Activated CD4-positive, alpha-beta T cell treated with anti-CD3 and anti-CD28 coated beads, Interleukin-2, amount 10 ng/mL, durations not matched to agents 7 days and 5 days (primary cell): ENCODE results near the gene RAPGEF6. TPM values are rescaled to one million over a fixed set of nuclear protein-coding genes. Genes with fewer than 3 reads are reported as not detected.

Source experiments
- CTCF ChIA-PET: fragments of 350-600 bp; sonication (Branson Sonifier 250); formaldehyde crosslinking; loops from one replicate; lab custom pipeline; 2021; ENCODE audit warnings: antibody characterized with exemption; lab: Charles Lee
- POLR2A ChIA-PET: fragments of 350-600 bp; sonication (Branson Sonifier 250); formaldehyde crosslinking; loops from one replicate; lab custom pipeline; 2021; ENCODE audit warnings: antibody characterized with exemption; lab: Charles Lee
- DNase-seq: peaks from one replicate; pipeline ENCODE4 v3.0.0-alpha.2; 2020
- H3K27ac Mint-ChIP-seq: one replicate; pipeline ENCODE4 v1.8.0; 2021; ENCODE audit warnings: mild to moderate bottlenecking, moderate library complexity, mixed read lengths
- H3K27me3 Mint-ChIP-seq: one replicate; pipeline ENCODE4 v1.8.0; 2021; ENCODE audit warnings: mixed read lengths
- H3K36me3 Mint-ChIP-seq: one replicate; pipeline ENCODE4 v1.8.0; 2021; ENCODE audit warnings: low read depth, mixed read lengths
- H3K4me1 Mint-ChIP-seq: one replicate; pipeline ENCODE4 v1.8.0; 2021; ENCODE audit warnings: mixed read lengths
- H3K4me3 Mint-ChIP-seq: one replicate; pipeline ENCODE4 v1.8.0; 2021; ENCODE audit warnings: mild to moderate bottlenecking, moderate library complexity, mixed read lengths
- H3K9me3 Mint-ChIP-seq: one replicate; pipeline ENCODE4 v1.8.0; 2021; ENCODE audit warnings: mixed read lengths
- total RNA-seq, 2 experiments: library from RNA; stranded (reverse); gene quantifications; one replicate each; pipeline ENCODE4 v1.2.3, GENCODE V29; 2021

Gene RAPGEF6
- total RNA-seq, 2 experiments from 2014 or later = 43.9 to 47.8 TPM

GRCh38 chr5:131463656-131464055, 171.4 kb downstream of the RAPGEF6 start:
- Mint-ChIP-seq H3K4me3 (no peak overlapping the region), H3K4me1 (peaks cover 22% of the 10 kb centered on the region), H3K27me3 (no peaks in the 10 kb centered on the region), H3K27ac (no peak overlapping the region), H3K36me3 (peaks cover 66% of the 10 kb centered on the region), H3K9me3 (peaks cover 2% of the 10 kb centered on the region)
- ChIA-PET POLR2A (no interaction called here), CTCF (interaction anchor here (1.0 to 1.2 kb wide), 2 partner anchors 11 to 42 kb away, joined by 3 to 6 read pairs; no protein-coding TSS in a partner anchor)
- DNase-seq = no peak

GRCh38 chr5:131462454-131462853, 172.6 kb downstream of the RAPGEF6 start:
- H3K27me3 Mint-ChIP-seq = no peaks in the 10 kb centered on the region
- CTCF ChIA-PET = no interaction called here
- DNase-seq = no peak
- POLR2A ChIA-PET = no interaction called here
- no peak overlapping the region for H3K4me3 Mint-ChIP-seq
- peaks cover 22% of the 10 kb centered on the region for H3K4me1 Mint-ChIP-seq
- H3K36me3 Mint-ChIP-seq = peaks cover 65% of the 10 kb centered on the region
- no peak overlapping the region for H3K27ac Mint-ChIP-seq
- peaks cover 2% of the 10 kb centered on the region for H3K9me3 Mint-ChIP-seq

- Mint-ChIP-seq H3K4me3 (no peak overlapping the region), H3K27me3 (no peaks in the 10 kb centered on the region), H3K27ac (no peak overlapping the region), H3K4me1 (peaks cover 22% of the 10 kb centered on the region), H3K36me3 (peaks cover 61% of the 10 kb centered on the region), H3K9me3 (peaks cover 2% of the 10 kb centered on the region)
- CTCF ChIA-PET = interaction anchor here (1.3 kb wide), 1 partner anchor 27 kb away, joined by 3 read pairs; no protein-coding TSS in a partner anchor
- no peak for DNase-seq
- POLR2A ChIA-PET = no interaction called here
Measured at GRCh38 chr5:131461742-131462141, 173.3 kb downstream of the RAPGEF6 start.

GRCh38 chr5:131460867-131461572, 174.0 kb downstream of the RAPGEF6 start:
- Mint-ChIP-seq H3K27me3 (no peaks in the 10 kb centered on the region), H3K36me3 (peaks cover 59% of the 10 kb centered on the region), H3K27ac (no peak overlapping the region), H3K4me1 (peaks cover 19% of the 10 kb centered on the region), H3K9me3 (peaks cover 2% of the 10 kb centered on the region), H3K4me3 (no peak overlapping the region)
- POLR2A ChIA-PET = no interaction called here
- CTCF ChIA-PET = interaction anchor here (1.3 kb wide), 1 partner anchor 28 kb away, joined by 3 read pairs; no protein-coding TSS in a partner anchor
- DNase-seq = no peak

GRCh38 chr5:131460133-131460532, 174.9 kb downstream of the RAPGEF6 start:
- DNase-seq = no peak
- Mint-ChIP-seq H3K9me3 (peaks cover 2% of the 10 kb centered on the region), H3K36me3 (peaks cover 62% of the 10 kb centered on the region), H3K4me3 (no peak overlapping the region), H3K27me3 (no peaks in the 10 kb centered on the region), H3K4me1 (peaks cover 18% of the 10 kb centered on the region), H3K27ac (no peak overlapping the region)
- CTCF ChIA-PET = no interaction called here
- POLR2A ChIA-PET = no interaction called here

- POLR2A ChIA-PET = no interaction called here
- CTCF ChIA-PET = interaction anchor here (0.7 kb wide), 1 partner anchor 155 kb away, joined by 3 read pairs; no protein-coding TSS in a partner anchor
Measured at GRCh38 chr5:131459216-131459615, 175.8 kb downstream of the RAPGEF6 start.

GRCh38 chr5:131457193-131457592, 177.8 kb downstream of the RAPGEF6 start:
- Mint-ChIP-seq H3K36me3 (peaks cover 71% of the 10 kb centered on the region), H3K27me3 (no peaks in the 10 kb centered on the region), H3K4me1 (peaks cover 9% of the 10 kb centered on the region), H3K9me3 (peaks cover 8% of the 10 kb centered on the region), H3K27ac (no peak overlapping the region), H3K4me3 (no peak overlapping the region)
- ChIA-PET CTCF (no interaction called here), POLR2A (interaction anchor here (0.6 kb wide), 1 partner anchor 1233 kb away, joined by 3 read pairs; no protein-coding TSS in a partner anchor)
- no peak for DNase-seq

More at GRCh38 chr5:131459216-131459615, 175.8 kb downstream of the RAPGEF6 start:
- peaks cover 2% of the 10 kb centered on the region for H3K9me3 Mint-ChIP-seq
- H3K27ac Mint-ChIP-seq = no peak overlapping the region
- DNase-seq = no peak
- peaks cover 71% of the 10 kb centered on the region for H3K36me3 Mint-ChIP-seq
- no peak overlapping the region for H3K4me3 Mint-ChIP-seq
- peaks cover 18% of the 10 kb centered on the region for H3K4me1 Mint-ChIP-seq
- H3K27me3 Mint-ChIP-seq = no peaks in the 10 kb centered on the region

GRCh38 chr5:131450941-131451340, 184.1 kb downstream of the RAPGEF6 start:
- Mint-ChIP-seq H3K27ac (no peak overlapping the region), H3K4me1 (peaks cover 9% of the 10 kb centered on the region), H3K36me3 (peaks cover 69% of the 10 kb centered on the region), H3K9me3 (peaks cover 6% of the 10 kb centered on the region), H3K4me3 (no peak overlapping the region), H3K27me3 (no peaks in the 10 kb centered on the region)
- no peak for DNase-seq
- ChIA-PET CTCF (no interaction called here), POLR2A (no interaction called here)

- DNase-seq = no peak
- no peak overlapping the region for H3K4me3 Mint-ChIP-seq
- POLR2A ChIA-PET = no interaction called here
- peaks cover 69% of the 10 kb centered on the region for H3K36me3 Mint-ChIP-seq
- no peak overlapping the region for H3K27ac Mint-ChIP-seq
- no peaks in the 10 kb centered on the region for H3K27me3 Mint-ChIP-seq
- no peaks in the 10 kb centered on the region for H3K9me3 Mint-ChIP-seq
- H3K4me1 Mint-ChIP-seq = no peaks in the 10 kb centered on the region
- CTCF ChIA-PET = interaction anchor here (0.6 kb wide), 1 partner anchor 168 kb away, joined by 3 read pairs; no protein-coding TSS in a partner anchor
Measured at GRCh38 chr5:131441184-131441583, 193.8 kb downstream of the RAPGEF6 start.

GRCh38 chr5:131436081-131436480, 198.9 kb downstream of the RAPGEF6 start:
- Mint-ChIP-seq H3K27me3 (no peaks in the 10 kb centered on the region), H3K27ac (no peak overlapping the region), H3K4me1 (no peaks in the 10 kb centered on the region), H3K4me3 (no peak overlapping the region), H3K9me3 (no peaks in the 10 kb centered on the region), H3K36me3 (peaks cover 73% of the 10 kb centered on the region)
- POLR2A ChIA-PET = no interaction called here
- DNase-seq = no peak
- CTCF ChIA-PET = interaction anchor here (1.0 kb wide), 1 partner anchor 9 kb away, joined by 3 read pairs; no protein-coding TSS in a partner anchor

- peaks cover 1% of the 10 kb centered on the region for H3K4me1 Mint-ChIP-seq
- H3K27me3 Mint-ChIP-seq = no peaks in the 10 kb centered on the region
- no peak overlapping the region for H3K4me3 Mint-ChIP-seq
- ChIA-PET CTCF (no interaction called here), POLR2A (no interaction called here)
- no peaks in the 10 kb centered on the region for H3K9me3 Mint-ChIP-seq
- DNase-seq = no peak
- H3K27ac Mint-ChIP-seq = no peak overlapping the region
- peaks cover 71% of the 10 kb centered on the region for H3K36me3 Mint-ChIP-seq
Measured at GRCh38 chr5:131433109-131433508, 201.9 kb downstream of the RAPGEF6 start.

GRCh38 chr5:131431794-131432193, 203.2 kb downstream of the RAPGEF6 start:
- H3K4me1 Mint-ChIP-seq = peaks cover 1% of the 10 kb centered on the region
- ChIA-PET POLR2A (no interaction called here), CTCF (interaction anchor here (0.7 kb wide), 1 partner anchor 26 kb away, joined by 3 read pairs; no protein-coding TSS in a partner anchor)
- no peaks in the 10 kb centered on the region for H3K27me3 Mint-ChIP-seq
- H3K9me3 Mint-ChIP-seq = no peaks in the 10 kb centered on the region
- no peak for DNase-seq
- H3K36me3 Mint-ChIP-seq = peaks cover 69% of the 10 kb centered on the region
- no peak overlapping the region for H3K4me3 Mint-ChIP-seq
- H3K27ac Mint-ChIP-seq = no peak overlapping the region

GRCh38 chr5:131430794-131431193, 204.2 kb downstream of the RAPGEF6 start:
- Mint-ChIP-seq H3K9me3 (no peaks in the 10 kb centered on the region), H3K36me3 (peaks cover 73% of the 10 kb centered on the region), H3K4me3 (no peak overlapping the region), H3K27ac (no peak overlapping the region), H3K27me3 (no peaks in the 10 kb centered on the region), H3K4me1 (peaks cover 1% of the 10 kb centered on the region)
- CTCF ChIA-PET = interaction anchor here (0.6 kb wide), 1 partner anchor 983 kb away, joined by 3 read pairs; no protein-coding TSS in a partner anchor
- POLR2A ChIA-PET = no interaction called here
- DNase-seq = no peak
